ENCODE results near the gene TKTL2.

TKTL2 gene, protein sequence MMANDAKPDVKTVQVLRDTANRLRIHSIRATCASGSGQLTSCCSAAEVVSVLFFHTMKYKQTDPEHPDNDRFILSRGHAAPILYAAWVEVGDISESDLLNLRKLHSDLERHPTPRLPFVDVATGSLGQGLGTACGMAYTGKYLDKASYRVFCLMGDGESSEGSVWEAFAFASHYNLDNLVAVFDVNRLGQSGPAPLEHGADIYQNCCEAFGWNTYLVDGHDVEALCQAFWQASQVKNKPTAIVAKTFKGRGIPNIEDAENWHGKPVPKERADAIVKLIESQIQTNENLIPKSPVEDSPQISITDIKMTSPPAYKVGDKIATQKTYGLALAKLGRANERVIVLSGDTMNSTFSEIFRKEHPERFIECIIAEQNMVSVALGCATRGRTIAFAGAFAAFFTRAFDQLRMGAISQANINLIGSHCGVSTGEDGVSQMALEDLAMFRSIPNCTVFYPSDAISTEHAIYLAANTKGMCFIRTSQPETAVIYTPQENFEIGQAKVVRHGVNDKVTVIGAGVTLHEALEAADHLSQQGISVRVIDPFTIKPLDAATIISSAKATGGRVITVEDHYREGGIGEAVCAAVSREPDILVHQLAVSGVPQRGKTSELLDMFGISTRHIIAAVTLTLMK

DNA sequence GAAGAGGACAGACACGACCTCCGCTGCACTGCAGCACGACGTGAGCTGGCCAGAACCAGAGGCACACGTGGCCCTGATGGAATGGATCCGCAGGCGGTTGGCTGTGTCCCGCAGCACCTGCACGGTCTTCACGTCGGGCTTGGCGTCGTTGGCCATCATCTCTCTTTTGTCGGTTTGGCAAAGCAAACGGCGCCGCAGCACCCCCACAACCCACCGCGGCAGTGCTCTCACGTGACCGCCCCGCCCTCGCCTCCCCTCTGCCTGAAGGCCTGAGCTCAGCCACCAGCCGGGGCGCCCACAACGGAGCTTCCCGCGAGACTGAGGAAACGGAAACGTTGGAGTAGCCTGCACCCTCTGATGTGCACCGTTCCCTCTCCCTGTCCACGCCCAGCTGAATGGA lies at the start of gene TKTL2:
Gene TKTL2, minus strand, starts transcription at position 179 of the 400 bp plus-strand sequence. Its CDS starts 20 bp downstream, at position 159.
- DNase-seq = no peak

DNA sequence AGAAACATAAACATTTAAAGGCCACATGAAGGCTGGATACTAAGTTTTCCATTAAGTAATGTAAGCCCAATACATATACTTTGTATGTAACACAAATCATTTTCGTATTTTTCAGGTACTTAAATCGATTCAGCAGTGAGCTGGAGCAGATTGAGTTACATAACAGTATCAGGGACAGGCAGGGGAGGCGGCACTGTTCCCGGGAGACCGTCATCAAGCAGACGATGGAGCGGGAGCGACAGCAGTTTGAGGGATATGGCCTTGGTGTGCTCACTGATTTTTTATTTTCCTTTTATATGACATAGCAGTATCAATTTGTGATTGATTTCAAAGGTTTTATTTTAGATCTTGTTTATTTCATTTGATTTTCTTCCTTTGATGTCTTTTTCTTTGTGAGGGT lies 41.6 kb upstream of the TKTL2 start:
- no peak for DNase-seq

DNA sequence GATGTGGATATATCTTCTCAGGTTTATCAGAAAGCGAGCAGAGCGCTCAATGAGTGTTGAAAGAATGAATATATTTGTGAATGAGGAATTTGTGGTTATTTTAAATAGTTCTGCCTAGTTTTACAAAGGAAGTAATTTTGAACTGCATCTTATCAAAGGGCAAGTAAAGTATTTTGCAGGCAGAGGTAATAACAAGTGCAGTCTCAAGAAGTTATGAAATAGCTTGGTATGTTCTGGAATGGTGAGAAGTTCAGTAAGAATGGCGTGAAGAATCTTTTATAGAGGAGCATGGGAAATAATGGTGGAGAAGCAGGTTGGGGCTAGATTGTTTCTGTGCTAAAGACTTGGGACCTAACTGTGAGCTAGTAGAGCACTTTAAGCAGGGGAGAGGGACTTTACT lies 31.8 kb upstream of the TKTL2 start:
- DNase-seq = no peak

DNA sequence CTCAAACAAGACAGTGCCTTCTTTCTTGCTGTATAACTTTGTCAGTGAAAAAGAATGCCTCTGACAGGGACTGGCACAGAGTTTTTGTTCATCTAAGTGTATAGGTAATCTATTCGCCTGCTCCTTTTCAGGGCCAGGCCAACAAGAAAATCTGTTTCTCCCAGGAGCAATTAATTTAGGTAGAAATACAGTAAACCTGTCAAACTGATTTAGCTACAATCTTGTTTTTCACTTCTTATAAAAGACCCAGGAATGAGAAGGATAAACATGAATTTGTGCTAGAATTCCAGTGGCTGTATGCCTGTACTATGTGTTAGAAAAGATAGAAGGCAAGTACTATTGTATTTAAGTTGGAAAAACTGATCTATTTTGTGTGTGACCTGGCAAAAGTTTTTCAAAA lies 27.0 kb upstream of the TKTL2 start:
- DNase-seq = no peak

DNA sequence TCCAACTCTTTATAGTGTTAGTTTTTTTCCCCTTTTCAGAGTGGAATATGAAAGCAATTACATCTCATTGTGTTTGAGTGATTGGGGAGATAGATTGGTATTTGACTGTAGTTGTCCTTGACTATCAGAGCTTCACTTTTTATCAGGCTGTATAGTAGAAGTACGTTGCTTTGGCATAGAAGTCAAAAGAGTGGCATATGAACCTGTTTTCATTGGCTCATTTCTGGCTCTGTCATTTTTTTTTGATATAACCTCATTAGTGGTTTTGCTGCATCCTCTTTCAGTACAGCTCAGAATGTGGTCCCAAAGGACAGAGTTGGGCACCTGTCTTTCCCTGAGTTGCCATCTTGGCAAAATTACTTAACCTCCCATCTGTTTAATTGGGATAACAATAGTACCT lies 22.3 kb upstream of the TKTL2 start:
- DNase-seq = peak in 1 of 2 experiments; percentile 20

DNA sequence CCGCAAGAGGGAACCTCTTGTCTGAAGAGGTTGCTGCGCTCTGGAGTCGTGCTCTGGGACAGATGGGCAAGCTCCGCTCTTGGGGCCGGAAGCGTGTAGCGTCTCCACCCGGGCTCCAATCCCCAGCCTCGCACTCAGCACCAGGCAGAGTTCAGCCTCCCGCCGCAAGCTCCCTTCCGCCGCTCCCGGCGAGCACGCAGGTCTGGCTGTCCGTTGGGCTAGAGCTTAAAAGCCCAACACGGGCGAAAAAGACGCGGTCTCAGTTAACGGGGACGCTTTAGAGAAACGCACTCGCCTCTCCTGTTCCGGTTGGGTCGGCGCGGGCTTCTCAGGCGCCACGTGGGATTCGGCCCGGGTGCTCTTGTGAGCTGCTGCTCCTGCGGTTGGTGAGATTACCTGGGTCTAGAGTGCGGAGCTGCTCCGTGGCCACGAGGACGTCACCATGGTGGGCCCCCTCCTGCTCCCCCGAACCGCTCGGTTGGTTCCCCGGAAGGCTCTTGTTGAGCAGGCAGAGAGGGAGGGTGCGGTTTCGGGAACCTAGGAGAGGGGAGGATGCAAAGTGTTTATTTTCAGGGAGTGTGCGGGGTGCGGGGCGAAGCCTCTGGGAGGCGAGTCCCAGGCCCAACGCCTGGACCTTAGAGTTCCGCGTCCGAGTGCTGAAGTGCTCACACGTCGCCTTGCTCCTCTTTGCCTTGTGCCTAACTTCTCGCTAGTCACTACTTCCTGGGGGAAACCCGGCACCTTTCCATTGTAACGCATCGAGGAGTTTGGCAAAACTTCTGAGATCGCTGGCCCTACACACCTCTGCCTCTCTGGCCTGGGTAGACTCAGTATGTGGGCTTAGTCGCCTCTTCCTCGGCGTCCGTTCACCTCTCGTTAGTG lies 21.0 kb upstream of the TKTL2 start, which contains the start of gene TMA16:
Gene TMA16, plus strand, starts transcription at position 331 of the 882 bp plus-strand sequence. Its CDS starts 112 bp downstream, at position 443.
- DNase-seq = peak; percentile 82 to 89

DNA sequence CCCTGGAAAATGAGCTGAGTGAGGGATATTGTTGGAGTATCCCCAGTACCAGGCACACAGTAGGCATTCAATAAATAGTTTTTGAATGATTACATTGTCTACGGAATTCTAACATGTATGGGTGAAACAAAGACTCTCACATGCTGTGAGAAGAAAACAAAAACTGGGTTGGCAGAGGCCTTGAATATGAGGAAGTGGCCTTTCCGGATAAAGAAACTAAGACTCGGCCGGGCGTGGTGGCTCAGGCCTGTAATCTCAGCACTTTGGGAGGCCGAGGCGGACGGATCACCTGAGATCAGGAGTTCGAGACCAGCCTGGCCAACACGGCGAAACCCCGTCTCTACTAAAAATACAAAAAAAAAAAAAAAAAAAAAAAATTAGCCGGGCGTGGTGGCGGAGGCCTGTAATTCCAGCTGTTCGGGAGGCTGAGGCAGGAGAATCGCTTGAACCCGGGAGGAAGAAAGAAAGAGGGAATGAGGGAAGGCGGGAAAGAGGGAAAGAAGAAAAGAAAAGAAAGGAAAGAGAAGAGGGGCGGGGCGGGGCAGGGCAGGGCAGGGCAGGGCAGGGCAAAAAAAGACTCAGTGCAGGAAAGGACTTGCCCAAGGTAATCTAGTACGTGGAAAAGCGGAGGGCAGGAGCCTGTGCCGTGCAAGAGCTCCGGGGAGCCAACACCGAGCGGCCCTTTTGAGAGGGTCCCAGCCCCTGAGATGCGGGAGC lies 20.2 kb upstream of the TKTL2 start:
- DNase-seq = no peak

DNA sequence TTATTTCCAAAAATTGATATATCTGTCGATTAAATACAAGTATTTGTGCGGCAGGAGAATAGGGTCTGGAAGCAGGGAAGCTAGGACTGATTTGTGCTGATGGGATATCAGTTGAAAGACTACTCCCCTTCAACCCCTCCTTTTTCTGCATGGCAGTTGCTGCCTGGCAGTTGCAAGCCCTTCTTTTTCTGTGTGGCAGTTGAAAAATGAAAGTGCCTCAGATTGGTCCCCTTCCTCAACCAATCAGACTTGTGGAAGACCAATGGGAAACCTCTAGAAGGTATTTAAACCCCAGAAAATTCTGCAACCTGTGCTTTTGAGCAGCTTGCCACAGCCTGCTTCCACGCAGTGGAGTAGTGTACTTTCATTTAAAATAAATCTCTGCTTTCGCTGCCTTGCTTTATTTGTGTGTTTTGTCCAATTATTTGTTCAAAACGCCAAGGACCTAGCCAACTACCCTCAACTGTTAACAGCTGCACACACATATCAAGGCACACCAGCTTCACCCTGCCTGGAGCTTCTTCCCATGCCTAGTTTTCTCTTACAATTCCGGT lies 19.5 kb upstream of the TKTL2 start:
- no peak for DNase-seq

DNA sequence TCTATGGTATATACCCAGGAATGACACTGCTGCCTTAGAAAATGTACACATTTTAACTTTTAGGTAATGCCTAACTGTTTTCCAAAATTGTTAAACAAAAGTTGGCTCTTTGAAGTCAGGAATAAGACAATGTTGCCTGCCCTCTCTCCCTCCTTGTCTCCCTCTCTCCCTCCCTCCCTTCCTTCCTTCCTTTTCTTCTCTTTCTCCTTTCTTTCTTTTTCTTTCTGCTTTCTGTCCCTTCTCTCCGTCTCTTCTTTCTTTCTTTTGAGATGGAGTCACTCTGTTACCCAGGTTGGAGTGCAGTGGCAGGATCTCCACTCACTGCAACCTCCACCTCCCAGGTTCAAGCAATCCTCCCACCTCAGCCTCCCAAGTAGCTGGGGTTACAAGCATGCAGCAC lies 16.4 kb upstream of the TKTL2 start:
- DNase-seq = no peak

DNA sequence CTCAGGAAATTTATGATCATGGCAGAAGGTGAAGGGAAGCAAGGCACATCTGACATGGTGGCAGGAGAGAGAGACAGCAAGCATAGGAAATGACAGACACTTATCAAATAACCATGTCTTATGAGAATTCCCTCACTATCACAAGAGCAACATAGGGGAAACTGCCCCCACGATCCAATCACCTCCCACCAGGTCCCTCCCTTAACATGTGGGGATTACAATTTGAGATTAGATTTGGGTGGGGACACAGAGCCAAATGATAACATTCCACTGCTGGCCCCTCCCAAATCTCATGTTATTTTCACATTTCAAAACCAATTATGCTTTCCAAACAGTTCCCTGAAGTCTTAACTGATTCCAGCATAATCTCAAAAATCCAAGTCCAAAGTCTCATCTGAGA lies 12.8 kb upstream of the TKTL2 start:
- DNase-seq = no peak

DNA sequence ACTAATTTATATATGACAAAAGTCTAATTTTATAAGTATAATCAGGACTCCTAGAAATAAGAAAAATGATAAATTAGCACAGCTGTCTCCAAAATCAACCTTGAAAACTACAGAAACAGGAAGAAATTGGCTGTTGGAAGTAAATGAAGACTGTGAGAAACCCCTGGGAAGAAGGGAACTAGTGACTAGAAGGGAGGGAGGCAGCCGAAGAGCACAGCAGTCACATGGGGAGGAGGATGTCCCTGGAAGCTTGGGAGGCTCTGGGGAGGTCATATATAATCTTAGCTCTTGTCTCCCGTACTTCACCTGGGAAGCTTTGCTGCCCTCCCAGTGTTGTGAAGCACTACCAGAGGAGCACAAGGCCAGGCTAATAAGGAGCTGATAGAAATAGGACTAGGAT lies 12.0 kb upstream of the TKTL2 start:
- no peak for DNase-seq

DNA sequence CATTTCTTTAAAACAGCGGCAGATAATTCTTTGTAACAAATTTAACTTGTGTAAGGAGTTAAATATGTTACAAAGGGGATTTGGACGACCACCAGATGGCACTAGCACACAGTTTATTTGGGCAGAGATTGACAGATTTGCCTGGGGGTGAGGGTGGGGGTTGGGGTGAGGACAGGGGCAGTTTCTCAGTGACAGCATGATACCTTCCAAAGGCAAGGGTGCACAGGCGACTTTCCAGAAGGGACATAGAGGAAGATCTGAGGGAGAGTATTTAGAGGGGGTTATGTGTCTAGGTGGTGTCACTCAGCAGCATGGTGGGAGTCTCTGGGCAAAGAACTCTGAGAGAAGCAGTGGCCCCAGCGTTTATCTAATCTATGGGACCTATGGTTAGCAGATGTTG lies 11.4 kb upstream of the TKTL2 start:
- DNase-seq = peak in 1 of 2 experiments; percentile 27

DNA sequence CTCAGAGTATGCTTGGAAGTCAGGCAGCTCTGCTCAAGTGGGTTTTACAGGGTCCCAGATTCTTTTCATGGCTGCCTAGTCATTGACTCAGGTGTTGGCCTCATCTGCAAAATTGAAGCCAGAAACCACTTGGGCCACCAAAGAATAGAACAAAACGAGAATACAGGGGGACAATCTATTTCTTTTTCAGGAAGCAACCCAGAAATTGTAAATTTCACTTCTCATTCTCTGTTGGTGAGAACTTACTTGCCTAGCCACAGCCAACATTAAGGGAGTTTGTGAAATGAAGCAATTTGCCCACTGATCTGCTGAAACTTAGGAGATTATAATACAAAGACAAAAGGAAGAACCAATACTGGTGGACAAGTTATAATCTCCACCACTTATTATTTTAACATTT lies 8.6 kb upstream of the TKTL2 start:
- DNase-seq = no peak

DNA sequence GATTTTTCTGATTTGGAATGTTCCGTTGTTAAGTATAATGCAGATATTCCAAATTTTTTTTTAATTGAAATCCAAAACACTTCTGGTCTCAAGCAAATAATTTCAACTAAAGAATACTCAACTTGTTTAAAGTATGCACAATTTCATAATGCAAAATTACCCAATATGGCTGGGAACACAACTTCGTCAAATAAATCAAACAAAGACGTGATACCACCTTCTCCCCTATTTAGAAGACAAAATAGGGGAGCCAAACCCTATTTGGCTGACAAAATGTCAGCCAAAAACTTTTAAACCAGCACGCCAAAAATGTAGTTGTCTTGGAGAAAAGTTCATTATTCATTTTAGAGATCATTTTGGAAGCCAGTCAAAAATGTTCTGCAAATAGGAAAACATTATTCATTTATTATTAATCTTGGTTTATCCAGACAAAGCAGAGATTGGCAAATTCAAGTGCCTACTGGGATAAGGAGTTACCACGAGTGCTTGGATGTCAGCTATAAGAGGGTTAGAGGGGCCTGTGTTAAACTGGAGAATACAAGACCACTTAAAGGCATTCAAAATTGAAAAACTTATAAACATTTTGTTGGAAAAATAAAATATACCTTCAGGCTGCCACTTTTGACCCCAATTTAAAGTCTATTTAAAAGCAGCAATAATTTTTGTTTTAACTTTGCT lies 3.3 kb upstream of the TKTL2 start:
- DNase-seq = no peak

DNA sequence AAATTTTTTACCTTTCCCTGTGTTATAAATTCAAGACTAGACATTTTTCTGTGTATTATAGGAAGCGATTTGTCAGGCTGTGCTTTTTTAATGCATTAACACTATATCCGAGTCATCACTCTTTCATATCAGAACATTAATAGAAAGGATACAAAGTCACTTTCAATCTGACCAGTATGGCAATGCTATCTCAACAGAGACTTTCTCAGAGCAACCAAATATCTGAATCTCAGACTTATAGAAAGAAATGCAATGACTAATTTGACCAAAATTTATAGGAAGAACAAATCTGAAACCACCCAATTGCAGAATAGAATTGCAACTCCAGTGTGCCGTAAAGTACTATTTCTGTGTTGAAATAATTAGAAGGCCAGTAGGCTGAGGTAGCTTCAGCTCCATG lies 473 bp upstream of the TKTL2 start:
- no peak for DNase-seq

DNA sequence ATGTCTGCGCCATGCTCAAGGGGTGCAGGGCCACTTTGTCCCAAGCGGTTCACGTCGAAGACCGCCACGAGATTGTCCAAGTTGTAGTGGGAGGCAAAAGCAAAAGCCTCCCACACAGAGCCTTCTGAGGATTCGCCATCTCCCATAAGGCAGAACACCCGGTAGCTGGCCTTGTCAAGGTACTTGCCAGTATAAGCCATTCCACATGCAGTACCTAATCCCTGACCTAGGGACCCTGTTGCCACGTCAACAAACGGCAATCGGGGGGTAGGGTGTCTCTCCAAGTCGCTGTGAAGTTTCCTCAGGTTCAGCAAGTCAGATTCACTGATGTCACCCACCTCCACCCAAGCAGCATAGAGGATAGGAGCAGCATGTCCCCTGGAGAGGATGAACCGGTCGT lies 424 bp downstream of the TKTL2 start:
- no peak for DNase-seq

DNA sequence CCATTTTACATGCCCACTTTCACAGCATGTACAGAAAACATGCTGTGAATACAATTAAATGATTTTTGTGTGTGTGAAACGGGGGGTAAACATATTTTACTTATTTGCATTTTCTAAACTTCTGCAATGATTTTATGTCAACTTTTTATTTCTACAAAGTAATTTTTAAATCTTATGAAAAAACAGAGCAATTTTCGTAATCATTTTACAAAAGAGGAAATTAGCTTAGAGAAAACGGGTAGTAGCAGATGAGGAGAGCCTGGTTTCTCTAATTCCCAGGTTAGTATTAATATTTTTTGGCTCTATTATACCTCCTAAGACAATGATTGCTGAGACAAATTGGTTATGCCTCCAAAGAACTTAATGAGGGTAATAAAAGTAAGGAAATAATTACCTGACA lies 3.2 kb downstream of the TKTL2 start:
- no peak for DNase-seq

DNA sequence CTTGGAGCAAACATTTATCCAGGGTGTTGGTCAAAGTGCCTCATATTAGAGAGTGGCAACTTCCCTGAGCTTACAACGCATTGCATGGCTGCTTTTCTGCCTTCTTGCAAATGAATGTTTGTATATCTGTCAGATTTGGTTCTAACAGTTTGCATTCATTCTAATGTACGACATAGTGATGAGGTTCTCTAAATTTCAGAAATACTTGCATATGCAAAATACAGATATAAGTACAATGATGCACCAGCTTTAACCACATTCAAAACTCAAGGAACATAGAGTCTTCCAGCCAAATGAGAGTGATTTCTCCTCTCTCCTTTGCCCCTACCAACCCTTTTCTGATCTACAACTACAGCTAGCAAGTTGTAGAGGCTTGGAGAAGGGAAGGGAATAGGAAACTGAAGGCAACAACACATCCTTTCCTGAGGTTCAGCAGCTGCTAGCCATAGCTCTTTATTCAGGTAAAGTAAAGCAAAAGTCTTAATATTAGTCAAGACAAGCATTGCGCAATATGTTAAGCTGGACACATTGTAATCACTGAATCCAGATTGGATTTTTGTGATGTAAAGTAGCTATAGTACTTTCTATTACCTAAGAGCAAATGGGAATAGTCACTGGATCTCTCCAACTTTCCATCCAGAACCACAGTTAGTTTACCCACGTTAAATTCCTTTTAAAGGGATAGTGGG lies 6.3 kb downstream of the TKTL2 start:
- DNase-seq = no peak

DNA sequence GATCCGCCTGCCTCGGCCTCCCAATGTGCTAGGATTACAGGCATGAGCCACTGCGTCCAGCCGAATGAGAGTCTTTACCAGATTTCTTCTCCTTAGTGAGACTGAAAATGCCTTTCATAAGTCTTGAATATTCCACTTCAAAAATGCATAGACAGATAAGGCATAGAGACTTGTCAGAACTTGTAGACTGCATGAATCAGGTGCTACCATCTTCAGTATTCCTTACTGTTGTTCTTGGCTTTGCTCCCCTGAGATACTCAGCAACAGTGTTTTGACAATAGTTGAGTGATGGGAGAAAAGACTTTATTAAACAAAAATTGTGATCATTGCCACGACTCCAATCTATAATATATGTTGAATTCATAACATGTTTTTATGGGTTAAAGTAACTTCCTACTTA lies 11.0 kb downstream of the TKTL2 start:
- no peak for DNase-seq

DNA sequence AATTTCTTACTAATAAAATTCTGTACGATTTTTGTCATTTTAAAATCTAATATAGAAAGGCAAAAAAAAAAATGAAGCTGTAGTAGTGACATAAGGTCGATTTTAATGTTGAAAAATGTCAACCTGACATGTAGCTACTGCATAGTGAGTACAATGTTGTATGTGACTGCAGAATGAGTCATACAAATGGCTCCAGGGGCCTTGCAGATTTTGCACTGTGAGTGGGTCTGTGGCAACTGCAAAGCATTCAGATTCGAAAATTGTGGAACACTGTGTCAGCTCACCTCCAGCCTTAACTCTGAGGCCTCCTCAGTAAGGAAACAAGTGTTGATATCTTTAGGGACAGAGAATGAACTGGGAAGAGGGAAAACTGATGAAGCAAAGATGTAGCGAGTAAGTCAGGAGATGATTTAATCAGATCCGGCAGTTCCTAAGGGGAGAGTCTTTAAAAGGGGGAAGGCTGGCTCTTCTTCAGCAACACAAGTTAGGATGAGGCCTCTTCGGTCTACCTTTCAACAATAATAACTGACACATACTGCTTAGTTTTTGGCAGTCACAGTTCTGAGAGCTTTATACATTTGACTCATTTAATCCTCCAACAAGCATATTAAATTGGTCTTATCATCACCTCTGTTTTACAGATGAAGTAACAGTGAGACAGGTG lies 24.9 kb downstream of the TKTL2 start:
- DNase-seq = no peak

DNA sequence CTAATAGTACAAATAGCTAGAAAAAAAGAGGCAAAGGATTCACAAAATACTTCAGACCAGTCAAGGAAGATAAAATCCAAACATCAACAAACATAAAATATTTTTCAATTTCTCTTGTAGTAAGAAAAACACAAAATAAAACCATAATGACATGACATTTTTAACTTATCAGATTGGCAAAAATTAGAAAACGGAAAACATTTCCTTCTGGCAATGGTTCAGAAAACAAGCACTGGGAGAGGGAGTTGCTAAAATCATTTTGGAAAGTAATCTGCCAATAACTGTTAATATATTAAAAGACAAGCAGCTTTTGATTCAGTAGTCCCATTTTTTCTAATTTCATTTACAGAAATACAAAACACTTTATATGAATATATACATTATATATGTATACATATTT lies 26.1 kb downstream of the TKTL2 start:
- no peak for DNase-seq

All from NCI-H524 (cell line).